ENCODE results near the gene SH2D7. TPM values are rescaled to one million over a fixed set of nuclear protein-coding genes. Genes with fewer than 3 reads are reported as not detected.

The SH2D7 gene
- total RNA-seq, 1 experiment from 2014 or later: not detected

DNA sequence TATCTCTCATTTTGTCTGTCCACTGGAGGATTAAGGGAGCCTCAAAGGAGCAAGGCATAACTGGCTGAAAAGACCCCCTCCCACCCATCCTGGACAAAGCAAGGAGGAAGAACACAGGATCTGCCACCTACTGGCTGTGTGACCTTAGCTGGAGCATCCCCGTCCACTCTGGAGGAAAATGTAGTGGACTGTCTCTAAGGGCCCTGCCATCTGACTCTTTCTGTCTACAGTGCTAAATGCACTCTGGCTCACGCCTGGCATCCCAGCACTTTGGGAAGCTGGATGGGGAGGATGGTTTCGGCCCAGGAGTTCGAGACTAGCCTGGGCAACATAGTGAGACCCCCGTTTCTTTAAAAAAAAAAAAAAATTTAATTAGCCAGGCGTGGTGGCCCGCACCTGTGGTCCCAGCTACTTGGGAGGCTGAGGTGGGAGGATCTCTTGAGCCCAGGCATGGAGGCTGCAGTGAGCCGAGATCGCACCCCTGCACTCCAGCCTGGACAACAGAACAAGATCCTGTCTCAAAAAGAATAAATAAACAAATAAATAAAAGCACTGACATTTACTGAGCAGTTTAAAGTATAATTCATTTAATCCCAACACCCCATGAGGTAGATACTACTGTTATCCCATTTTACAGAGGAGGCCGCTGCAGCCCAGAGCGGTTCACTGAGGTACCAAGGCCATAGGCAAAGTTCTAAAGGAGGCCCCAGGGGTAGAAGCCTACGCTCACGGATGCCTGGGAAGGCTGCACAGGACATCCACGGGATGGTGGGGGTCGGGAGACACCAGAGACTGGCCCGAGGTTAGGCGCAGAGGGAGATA lies 15.9 kb upstream of the SH2D7 start:
- Histone ChIP-seq H2AFZ (ENCODE audit: low read length) (no peak overlapping the region), H3K27ac (ENCODE audit: insufficient read length, low read depth, low read length) (no peak overlapping the region), H2BK120ac (ENCODE audit: low read depth, low read length, poor library complexity, severe bottlenecking) (no peak overlapping the region)

More for the DNA sequence above, 15.9 kb upstream of the SH2D7 start:
- peaks cover 30 to 34% of the 10 kb centered on the region in 2 experiments for H3K4me1 Mint-ChIP-seq
- TF ChIP-seq, protein P1, sequence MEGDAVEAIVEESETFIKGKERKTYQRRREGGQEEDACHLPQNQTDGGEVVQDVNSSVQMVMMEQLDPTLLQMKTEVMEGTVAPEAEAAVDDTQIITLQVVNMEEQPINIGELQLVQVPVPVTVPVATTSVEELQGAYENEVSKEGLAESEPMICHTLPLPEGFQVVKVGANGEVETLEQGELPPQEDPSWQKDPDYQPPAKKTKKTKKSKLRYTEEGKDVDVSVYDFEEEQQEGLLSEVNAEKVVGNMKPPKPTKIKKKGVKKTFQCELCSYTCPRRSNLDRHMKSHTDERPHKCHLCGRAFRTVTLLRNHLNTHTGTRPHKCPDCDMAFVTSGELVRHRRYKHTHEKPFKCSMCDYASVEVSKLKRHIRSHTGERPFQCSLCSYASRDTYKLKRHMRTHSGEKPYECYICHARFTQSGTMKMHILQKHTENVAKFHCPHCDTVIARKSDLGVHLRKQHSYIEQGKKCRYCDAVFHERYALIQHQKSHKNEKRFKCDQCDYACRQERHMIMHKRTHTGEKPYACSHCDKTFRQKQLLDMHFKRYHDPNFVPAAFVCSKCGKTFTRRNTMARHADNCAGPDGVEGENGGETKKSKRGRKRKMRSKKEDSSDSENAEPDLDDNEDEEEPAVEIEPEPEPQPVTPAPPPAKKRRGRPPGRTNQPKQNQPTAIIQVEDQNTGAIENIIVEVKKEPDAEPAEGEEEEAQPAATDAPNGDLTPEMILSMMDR (conservative IDR thresholded peaks at IDR 0.05): peak; percentile 24; the same call in 2 of the 3 replicates
- H2BK20ac ChIP-seq (ENCODE audit: low read depth, low read length, poor library complexity, severe bottlenecking): no peak overlapping the region
- H4K5ac ChIP-seq (ENCODE audit: insufficient read length, low read depth, low read length): no peak overlapping the region
- H3K4me3 Mint-ChIP-seq: peak overlapping the region; percentile 87 to 95
- H3K27me3 ChIP-seq (ENCODE audit: insufficient read depth, low read length): no peaks in the 10 kb centered on the region
- no peaks in the 10 kb centered on the region for H3K79me2 ChIP-seq (ENCODE audit: insufficient read depth, low read length)
- H2AK5ac ChIP-seq (ENCODE audit: insufficient read length, low read length): no peak overlapping the region
- no peaks in the 10 kb centered on the region for H3K9me3 Mint-ChIP-seq
- H3K4me1 ChIP-seq (ENCODE audit: insufficient read depth, low read length): peaks cover 2% of the 10 kb centered on the region; the same call in 1 of the 2 replicates
- H3K4me2 ChIP-seq (ENCODE audit: insufficient read depth, insufficient read length, low read length): peak overlapping the region; percentile 47
- no peak overlapping the region for H3K23ac ChIP-seq (ENCODE audit: insufficient read length, low read depth, low read length)
- no peak overlapping the region for H3K14ac ChIP-seq (ENCODE audit: insufficient read depth, low read length)
- no CpG with 5 or more reads among the region's 17 CpGs for WGBS (ENCODE audit: extremely low coverage, insufficient read length, low lambda C conversion rate)
- peaks cover 3% of the 10 kb centered on the region for H3K23me2 ChIP-seq (ENCODE audit: insufficient read length, low read depth, low read length, poor library complexity, severe bottlenecking)
- H3K36me3 Mint-ChIP-seq (ENCODE audit: insufficient read depth in 1 of 3, low read depth in 3 of 3): peaks cover 0 to 4% (median 0%) of the 10 kb centered on the region in 3 experiments; a peak in 2 of 7 replicates
- no peak overlapping the region for H3T11ph ChIP-seq (ENCODE audit: low read length)
- H3K56ac ChIP-seq (ENCODE audit: insufficient read length, low read depth, low read length): no peak overlapping the region
- DNase-seq: no peak
- H3K18ac ChIP-seq (ENCODE audit: insufficient read length, low read depth, low read length): no peak overlapping the region
- no peak overlapping the region for H2BK15ac ChIP-seq (ENCODE audit: low read depth, low read length)
- peak overlapping the region; percentile 0 for H3K9ac ChIP-seq (ENCODE audit: extremely low read depth, insufficient read length, low read length)
- H4K91ac ChIP-seq (ENCODE audit: insufficient read length, low read depth, low read length): no peak overlapping the region
- no peak overlapping the region for H2BK12ac ChIP-seq (ENCODE audit: insufficient read length, low read depth, low read length)
- no peak overlapping the region for H4K8ac ChIP-seq (replicated peaks; ENCODE audit: insufficient read length, low read depth, low read length)
- no peak overlapping the region for H3K4ac ChIP-seq (ENCODE audit: low read depth, low read length)
- no peak overlapping the region for H2BK5ac ChIP-seq (ENCODE audit: insufficient read length, low read length)
- no peaks in the 10 kb centered on the region for H3K9me3 ChIP-seq (ENCODE audit: control insufficient read depth, low read depth, low read length)
- H4K20me1 ChIP-seq (ENCODE audit: control insufficient read depth, insufficient read depth, insufficient read length): no peaks in the 10 kb centered on the region
- H3K79me1 ChIP-seq (ENCODE audit: insufficient read depth, low read depth, low read length, poor library complexity, severe bottlenecking): no peaks in the 10 kb centered on the region
- peaks cover 2% of the 10 kb centered on the region for H3K27me3 Mint-ChIP-seq (ENCODE audit: low read depth)
- H3K27ac Mint-ChIP-seq: peak overlapping the region in 2 of 3 experiments; percentile 44 to 94; a peak in 1 of 7 replicates
